HG03378 (cell line): Measurements from ENCODE around the gene ACOX2.

Experiments
- ATAC-seq: cut with Tn5 transposase; IDR thresholded peaks from one replicate; pipeline ENCODE4 v1.9.1; 2021; ENCODE audit warnings: mild to moderate bottlenecking, moderate library complexity; ENCODE audit not compliant: unreplicated experiment

Gene ACOX2

GRCh38 chr3:58474967-58475578, 61.9 kb downstream of the ACOX2 start:
- ATAC-seq: no peak

GRCh38 chr3:58474348-58474911, 62.6 kb downstream of the ACOX2 start:
- no peak for ATAC-seq

- no peak for ATAC-seq
Measured at GRCh38 chr3:58473275-58473674, 63.7 kb downstream of the ACOX2 start.

GRCh38 chr3:58471025-58471887, 65.7 kb downstream of the ACOX2 start:
- no peak for ATAC-seq

GRCh38 chr3:58470363-58471024, 66.5 kb downstream of the ACOX2 start:
- ATAC-seq: no peak

- no peak for ATAC-seq
Measured at GRCh38 chr3:58469096-58469495, 67.9 kb downstream of the ACOX2 start.

GRCh38 chr3:58466899-58467563, 70.0 kb downstream of the ACOX2 start:
- ATAC-seq: no peak

- no peak for ATAC-seq
Measured at GRCh38 chr3:58464866-58465265, 72.1 kb downstream of the ACOX2 start.

- no peak for ATAC-seq
Measured at GRCh38 chr3:58463942-58464271, 73.1 kb downstream of the ACOX2 start.

- ATAC-seq: peak; percentile 86
Measured at GRCh38 chr3:58463181-58463941, 73.6 kb downstream of the ACOX2 start.

GRCh38 chr3:58462829-58463180, 74.2 kb downstream of the ACOX2 start:
- ATAC-seq: no peak

- ATAC-seq: no peak
Measured at GRCh38 chr3:58459160-58459559, 77.8 kb downstream of the ACOX2 start.
